H9 (cell line): ENCODE measurements around the gene APOA1. TPM values are rescaled to one million over a fixed set of nuclear protein-coding genes. Genes with fewer than 3 reads are reported as not detected.

Source experiments
- DNase-seq: peaks from one replicate; pipeline ENCODE4 v3.0.0-alpha.2; 2017
- H2AFZ ChIP-seq: one replicate; pipeline ENCODE4 v1.6.1; 2013; ENCODE audit warnings: mild to moderate bottlenecking, low read length, control low read depth, moderate library complexity
- H2AK5ac ChIP-seq: 2 replicates; pipeline ENCODE4 v1.6.1; 2013; ENCODE audit warnings: low read length, control low read depth, mixed read lengths; ENCODE audit not compliant: insufficient read length
- H2BK120ac ChIP-seq: one replicate; pipeline ENCODE4 v1.6.1; 2013; ENCODE audit warnings: low read depth, mild to moderate bottlenecking, low read length, control low read depth, inconsistent platforms; ENCODE audit not compliant: poor library complexity, severe bottlenecking
- H2BK12ac ChIP-seq: 2 replicates; pipeline ENCODE4 v1.6.1; 2013; ENCODE audit warnings: low read length, control low read depth, mixed read lengths, low read depth; ENCODE audit not compliant: insufficient read length
- H2BK15ac ChIP-seq: 2 replicates; pipeline ENCODE4 v1.6.1; 2013; ENCODE audit warnings: low read depth, low read length, control low read depth
- H2BK20ac ChIP-seq: one replicate; pipeline ENCODE4 v1.6.1; 2013; ENCODE audit warnings: low read depth, mild to moderate bottlenecking, low read length, control low read depth, inconsistent platforms; ENCODE audit not compliant: poor library complexity, severe bottlenecking
- H2BK5ac ChIP-seq: 2 replicates; pipeline ENCODE4 v1.6.1; 2013; ENCODE audit warnings: low read length, control low read depth, mixed read lengths; ENCODE audit not compliant: insufficient read length
- H3K14ac ChIP-seq: 2 replicates; pipeline ENCODE4 v1.6.1; 2013; ENCODE audit warnings: low read length, control low read depth; ENCODE audit not compliant: insufficient read depth
- H3K18ac ChIP-seq: 2 replicates; pipeline ENCODE4 v1.6.1; 2013; ENCODE audit warnings: low read depth, mild to moderate bottlenecking, mixed read lengths, low read length, control low read depth; ENCODE audit not compliant: insufficient read length
- H3K23ac ChIP-seq: 2 replicates; pipeline ENCODE4 v1.6.1; 2013; ENCODE audit warnings: low read length, control low read depth, mixed read lengths, low read depth; ENCODE audit not compliant: insufficient read length
- H3K23me2 ChIP-seq: 2 replicates; pipeline ENCODE4 v1.6.1; 2013; ENCODE audit warnings: low read depth, mild to moderate bottlenecking, mixed read lengths, low read length, control low read depth; ENCODE audit not compliant: insufficient read length, poor library complexity, severe bottlenecking
- H3K27ac ChIP-seq: 2 replicates; pipeline ENCODE4 v1.5.1; 2013; ENCODE audit warnings: low read length, control low read depth, mixed read lengths, low read depth; ENCODE audit not compliant: insufficient read length
- H3K27me3 ChIP-seq: 2 replicates; pipeline ENCODE4 v1.6.1; 2013; ENCODE audit warnings: low read length, control low read depth, inconsistent platforms; ENCODE audit not compliant: insufficient read depth
- H3K4ac ChIP-seq: 2 replicates; pipeline ENCODE4 v1.6.1; 2013; ENCODE audit warnings: low read depth, mild to moderate bottlenecking, control low read depth, inconsistent platforms, low read length, moderate library complexity
- H3K4me1 ChIP-seq: 2 replicates; pipeline ENCODE4 v1.6.1; 2013; ENCODE audit warnings: low read length, control low read depth, inconsistent platforms; ENCODE audit not compliant: insufficient read depth
- H3K4me2 ChIP-seq: 2 replicates; pipeline ENCODE4 v1.6.1; 2013; ENCODE audit warnings: low read length, control low read depth, mixed read lengths; ENCODE audit not compliant: insufficient read length, insufficient read depth
- H3K56ac ChIP-seq: 2 replicates; pipeline ENCODE4 v1.6.1; 2013; ENCODE audit warnings: low read depth, mild to moderate bottlenecking, mixed read lengths, low read length, control low read depth; ENCODE audit not compliant: insufficient read length
- H3K79me1 ChIP-seq: 2 replicates; pipeline ENCODE4 v1.6.1; 2013; ENCODE audit warnings: low read depth, mild to moderate bottlenecking, moderate library complexity, low read length, control low read depth, inconsistent platforms; ENCODE audit not compliant: insufficient read depth, poor library complexity, severe bottlenecking
- H3K79me2 ChIP-seq: 2 replicates; pipeline ENCODE4 v1.6.1; 2013; ENCODE audit warnings: low read length, control low read depth, inconsistent platforms; ENCODE audit not compliant: insufficient read depth
- H3K9ac ChIP-seq: 2 replicates; pipeline ENCODE4 v1.6.1; 2013; ENCODE audit warnings: low read length, control low read depth, mixed read lengths; ENCODE audit not compliant: insufficient read length; ENCODE audit errors: extremely low read depth
- H3K9me3 ChIP-seq: one replicate; pipeline ENCODE4 v1.6.1; 2013; ENCODE audit warnings: low read depth, low read length, inconsistent platforms; ENCODE audit not compliant: control insufficient read depth
- H3T11ph ChIP-seq: one replicate; pipeline ENCODE4 v1.6.1; 2013; ENCODE audit warnings: mild to moderate bottlenecking, low read length, control low read depth, inconsistent platforms
- H4K20me1 ChIP-seq: one replicate; pipeline ENCODE4 v1.6.1; 2013; ENCODE audit not compliant: control insufficient read depth, insufficient read length, insufficient read depth
- H4K5ac ChIP-seq: 2 replicates; pipeline ENCODE4 v1.6.1; 2013; ENCODE audit warnings: low read depth, mild to moderate bottlenecking, mixed read lengths, low read length, control low read depth; ENCODE audit not compliant: insufficient read length
- H4K8ac ChIP-seq: replicated peaks from 2 replicates; pipeline ENCODE4 v1.6.1; 2013; ENCODE audit warnings: low read length, control low read depth, mixed read lengths, low read depth; ENCODE audit not compliant: insufficient read length
- H4K91ac ChIP-seq: 2 replicates; pipeline ENCODE4 v1.6.1; 2013; ENCODE audit warnings: low read depth, mild to moderate bottlenecking, moderate library complexity, mixed read lengths, low read length, control low read depth; ENCODE audit not compliant: insufficient read length
- H3K27ac Mint-ChIP-seq, 3 experiments: 2 replicates in 2 of 3; 3 replicates in 1 of 3; pipeline ENCODE4 v1.8.0; 2020 to 2021; ENCODE audit warnings: mixed read lengths in 3 of 3, mild to moderate bottlenecking in 1 of 3, moderate library complexity in 1 of 3
- H3K27me3 Mint-ChIP-seq: 2 replicates; pipeline ENCODE4 v1.8.0; 2021; ENCODE audit warnings: low read depth, mild to moderate bottlenecking, moderate library complexity, mixed read lengths
- H3K36me3 Mint-ChIP-seq, 3 experiments: 2 replicates in 2 of 3; 3 replicates in 1 of 3; pipeline ENCODE4 v1.8.0; 2020 to 2021; ENCODE audit warnings: low read depth in 3 of 3, mixed read lengths in 3 of 3; ENCODE audit not compliant: insufficient read depth in 1 of 3
- H3K4me1 Mint-ChIP-seq, 2 experiments: 2 replicates each; pipeline ENCODE4 v1.8.0; 2020; ENCODE audit warnings: mixed read lengths in 2 of 2
- H3K4me3 Mint-ChIP-seq, 2 experiments: 2 replicates in 1 of 2; 3 replicates in 1 of 2; pipeline ENCODE4 v1.8.0; 2020 to 2021; ENCODE audit warnings: mild to moderate bottlenecking in 2 of 2, mixed read lengths in 2 of 2, moderate library complexity in 1 of 2
- H3K9me3 Mint-ChIP-seq, 2 experiments: 2 replicates in 1 of 2; 3 replicates in 1 of 2; pipeline ENCODE4 v1.8.0; 2020; ENCODE audit warnings: mild to moderate bottlenecking in 2 of 2, mixed read lengths in 2 of 2, moderate library complexity in 1 of 2
- CTCF ChIP-seq: fragments of 200-600 bp; sonication (generic); conservative IDR thresholded peaks from 3 replicates; pipeline ENCODE4 v1.8.0; 2021; ENCODE audit warnings: antibody characterized with exemption, mild to moderate bottlenecking
- WGBS: extraction: QIAGEN DNeasy Blood & Tissue Kit; methylation state at CpG from one replicate; pipeline ENCODE4 v1.1.7; 2013; ENCODE audit warnings: missing lambda C conversion rate, low lambda C conversion rate, mixed read lengths; ENCODE audit not compliant: insufficient read length; ENCODE audit errors: extremely low coverage; 5-methylcytosine and 5-hydroxymethylcytosine counted together
- total RNA-seq: library from RNA; stranded (reverse); gene quantifications from 2 replicates; pipeline ENCODE4 v1.2.1, GENCODE V29; 2021

The APOA1 gene
- total RNA-seq, 1 experiment from 2014 or later = 0.68 TPM

- no peak overlapping the region for H2BK120ac ChIP-seq
- peaks cover 21 to 34% (median 33%) of the 10 kb centered on the region in 3 experiments for H3K36me3 Mint-ChIP-seq
- no peaks in the 10 kb centered on the region; the same call in 1 of the 2 replicates for H3K27me3 ChIP-seq
- no peaks in the 10 kb centered on the region for H4K20me1 ChIP-seq
- H2AK5ac ChIP-seq = no peak overlapping the region
- H2BK15ac ChIP-seq = no peak overlapping the region
- peak overlapping the region; percentile 88 to 91 for H3K4me3 Mint-ChIP-seq
- no peak for TF ChIP-seq CTCF
- peaks cover 13% of the 10 kb centered on the region for H3K23me2 ChIP-seq
- peaks cover 22% of the 10 kb centered on the region for H3K27me3 Mint-ChIP-seq
- no peak overlapping the region for H2BK20ac ChIP-seq
- no peak overlapping the region; a peak in 1 of 7 replicates for H3K27ac Mint-ChIP-seq
- peaks cover 2% of the 10 kb centered on the region; the same call in 1 of the 2 replicates for H3K79me2 ChIP-seq
- no peak overlapping the region for H2BK5ac ChIP-seq
- H3K27ac ChIP-seq = no peak overlapping the region
- no peak overlapping the region for H3K56ac ChIP-seq
- no peak overlapping the region for H3T11ph ChIP-seq
- no peak overlapping the region for H3K18ac ChIP-seq
- H3K4me2 ChIP-seq = no peak overlapping the region
- no peak overlapping the region for H3K4ac ChIP-seq
- H3K9me3 Mint-ChIP-seq = no peaks in the 10 kb centered on the region
- H3K9me3 ChIP-seq = no peaks in the 10 kb centered on the region
- no peak overlapping the region for H4K91ac ChIP-seq
- H4K5ac ChIP-seq = no peak overlapping the region
- H3K4me1 ChIP-seq = no peaks in the 10 kb centered on the region; the same call in 1 of the 2 replicates
- no peak overlapping the region for H2AFZ ChIP-seq
- no peak overlapping the region for H3K23ac ChIP-seq
- H3K4me1 Mint-ChIP-seq = peaks cover 21 to 32% of the 10 kb centered on the region in 2 experiments
- H3K14ac ChIP-seq = no peak overlapping the region
- no CpG with 5 or more reads among the region's 4 CpGs for WGBS
- H4K8ac ChIP-seq = no peak overlapping the region
- peaks cover 5% of the 10 kb centered on the region for H3K79me1 ChIP-seq
- H2BK12ac ChIP-seq = no peak overlapping the region
- H3K9ac ChIP-seq = no peak overlapping the region
- DNase-seq = no peak
Observed at GRCh38 chr11:116788975-116789374, 48.4 kb downstream of the APOA1 start.
